ENCODE data around the gene TMEM144.

- no peak for TF ChIP-seq CTCF (conservative IDR thresholded peaks at IDR 0.05; ENCODE audit: low read length)
- TF ChIP-seq EZH2phosphoT487 (IDR thresholded peaks at IDR 0.05; ENCODE audit: borderline replicate concordance) = no peak
Measured at GRCh38 chr4:158300012-158300411, 89.7 kb downstream of the TMEM144 start.

Data from Loucy (cell line).